HepG2 (cell line): ENCODE measurements around the gene C2. TPM values are rescaled to one million over a fixed set of nuclear protein-coding genes. Genes with fewer than 3 reads are reported as not detected.

Experiments used
- ATAC-seq: fragments of 200-7000 bp; cut with Tn5 transposase; 3 replicates; pipeline ENCODE4 v1.9.1; 2020; ENCODE audit warnings: mild to moderate bottlenecking, moderate library complexity
- BruUV-seq: library from RNA; stranded (reverse); fragments of 400-500 nt; replicated peaks from 2 replicates; lab custom pipeline; 2021; lab: Mats Ljungman, UMichigan
- CTCF ChIA-PET: fragments of 300-600 bp; formaldehyde crosslinking; extraction: SDS; loops from one replicate; lab custom pipeline; 2021; ENCODE audit warnings: low total read pairs, inconsistent platforms, low intra/inter-chr PET ratio; lab: Yijun Ruan, JAX
- POLR2A ChIA-PET: fragments of 350-600 bp; sonication (Branson Sonifier 250); formaldehyde crosslinking; loops from one replicate; lab custom pipeline; 2020; ENCODE audit warnings: antibody characterized with exemption, inconsistent platforms; lab: Yijun Ruan, JAX
- DNase-seq: peaks from one replicate; pipeline ENCODE4 v3.0.0-alpha.2; 2015; ENCODE audit warnings: low spot score
- FAIRE-seq: peaks from 3 replicates; lab custom pipeline; 2011; peaks lifted over from hg19 to GRCh38; lab: Jason Lieb, UNC
- H2AFZ ChIP-seq: one replicate; pipeline ENCODE4 v1.6.1; 2011; ENCODE audit warnings: low read length, inconsistent platforms
- H3K27ac ChIP-seq: fragments of 300-600 bp; 3 replicates; pipeline ENCODE4 v1.8.0; 2011; ENCODE audit warnings: mixed run types, mild to moderate bottlenecking, mixed read lengths, low read length, inconsistent platforms; ENCODE audit not compliant: insufficient read depth; ENCODE audit errors: extremely low read length
- H3K27me3 ChIP-seq, 2 experiments: fragments of 200-600 bp in 1 of 2; 2 replicates in 1 of 2; 3 replicates in 1 of 2; pipeline versions ENCODE4 v1.6.0 to v1.8.0; 2011; ENCODE audit warnings: low read length in 2 of 2, mild to moderate bottlenecking in 2 of 2, moderate library complexity in 2 of 2, inconsistent platforms in 1 of 2; ENCODE audit not compliant: insufficient read depth in 2 of 2, control insufficient read depth in 1 of 2
- H3K36me3 ChIP-seq, 2 experiments: fragments of 200-600 bp in 1 of 2; replicated peaks in 1 of 2; 2 replicates in 1 of 2; 3 replicates in 1 of 2; pipeline versions ENCODE4 v1.5.1 to v1.8.0; 2011; ENCODE audit warnings: low read length in 2 of 2, inconsistent platforms in 1 of 2; ENCODE audit not compliant: insufficient read depth in 2 of 2, control insufficient read depth in 1 of 2
- H3K4me1 ChIP-seq: 2 replicates; pipeline ENCODE4 v1.5.1; 2012; ENCODE audit warnings: low read length, inconsistent platforms; ENCODE audit not compliant: insufficient read depth
- H3K4me2 ChIP-seq: 2 replicates; pipeline ENCODE4 v1.6.0; 2011; ENCODE audit warnings: low read depth, low read length, inconsistent platforms
- H3K4me3 ChIP-seq, 3 experiments: fragments of 200-600 bp in 1 of 3; sonication (generic), shearing (Covaris generic) in 1 of 3; replicated peaks in 1 of 3; 2 replicates each; pipeline ENCODE4 v1.5.1; 2011 to 2016; ENCODE audit warnings: low read length in 3 of 3, inconsistent platforms in 2 of 3, low read depth in 2 of 3, mild to moderate bottlenecking in 2 of 3, control low read depth in 1 of 3, mixed read lengths in 1 of 3; ENCODE audit not compliant: insufficient read depth in 1 of 3
- H3K79me2 ChIP-seq: one replicate; pipeline ENCODE4 v1.6.1; 2011; ENCODE audit warnings: low read length, inconsistent platforms; ENCODE audit not compliant: insufficient read depth
- H3K9ac ChIP-seq: 2 replicates; pipeline ENCODE4 v1.6.0; 2011; ENCODE audit warnings: mild to moderate bottlenecking, low read depth, low read length, inconsistent platforms; ENCODE audit not compliant: insufficient read depth
- H3K9me3 ChIP-seq: 2 replicates; pipeline ENCODE4 v1.5.1; 2012; ENCODE audit warnings: mild to moderate bottlenecking, low read length
- H4K20me1 ChIP-seq: 2 replicates; pipeline ENCODE4 v1.6.0; 2011; ENCODE audit warnings: inconsistent platforms, mild to moderate bottlenecking, low read length, moderate library complexity; ENCODE audit not compliant: insufficient read depth
- ATF3 ChIP-seq: sonication (generic); formaldehyde crosslinking; IDR thresholded peaks from 2 replicates; pipeline ENCODE4 v1.4.0; 2020; ENCODE audit warnings: missing genetic modification reagents
- DNMT1 ChIP-seq: sonication (generic); formaldehyde crosslinking; IDR thresholded peaks from 2 replicates; pipeline ENCODE4 v1.5.1; 2020; ENCODE audit warnings: mild to moderate bottlenecking, missing genetic modification reagents
- ESRRA ChIP-seq: sonication (generic); formaldehyde crosslinking; IDR thresholded peaks from 2 replicates; pipeline ENCODE4 v1.5.1; 2020; ENCODE audit warnings: mild to moderate bottlenecking, low read depth, missing genetic modification reagents
- ETV5 ChIP-seq: IDR thresholded peaks from 2 replicates; pipeline ENCODE4 v1.6.1; 2018; ENCODE audit warnings: missing biosample characterization, missing genetic modification reagents, inconsistent platforms, borderline replicate concordance
- GRHL1 ChIP-seq: sonication (generic); formaldehyde crosslinking; conservative IDR thresholded peaks from 2 replicates; pipeline ENCODE4 v1.8.0; 2022; ENCODE audit warnings: missing genetic modification reagents
- JARID2 ChIP-seq: sonication (generic); formaldehyde crosslinking; IDR thresholded peaks from 2 replicates; pipeline ENCODE4 v1.8.1; 2023; ENCODE audit warnings: missing genetic modification reagents, inconsistent platforms; ENCODE audit not compliant: insufficient replicate concordance
- MAX ChIP-seq: IDR thresholded peaks from 2 replicates; pipeline ENCODE4 v1.6.1; 2012; ENCODE audit warnings: inconsistent platforms
- NR2C2 ChIP-seq: sonication (generic); formaldehyde crosslinking; IDR thresholded peaks from 2 replicates; pipeline ENCODE4 v1.4.0; 2020; ENCODE audit warnings: missing genetic modification reagents, mild to moderate bottlenecking, moderate library complexity, borderline replicate concordance
- PAWR ChIP-seq: sonication (generic); formaldehyde crosslinking; IDR thresholded peaks from 2 replicates; pipeline ENCODE4 v1.4.0; 2020; ENCODE audit warnings: missing genetic modification reagents, mild to moderate bottlenecking, borderline replicate concordance
- RAD21 ChIP-seq: fragments of 450-650 bp; formaldehyde crosslinking; IDR thresholded peaks from 2 replicates; pipeline ENCODE4 v1.5.0; 2020; ENCODE audit warnings: mild to moderate bottlenecking
- RARA ChIP-seq: IDR thresholded peaks from 2 replicates; pipeline ENCODE4 v1.6.1; 2016; ENCODE audit warnings: missing genetic modification reagents, missing compliant biosample characterization
- SIX4 ChIP-seq: sonication (generic); formaldehyde crosslinking; IDR thresholded peaks from 2 replicates; pipeline ENCODE4 v1.4.0; 2020; ENCODE audit warnings: missing genetic modification reagents
- SNAI1 ChIP-seq: sonication (generic); formaldehyde crosslinking; IDR thresholded peaks from 2 replicates; pipeline ENCODE4 v1.5.0; 2020; ENCODE audit warnings: mild to moderate bottlenecking, missing genetic modification reagents, borderline replicate concordance
- TERF1 ChIP-seq: sonication (generic); formaldehyde crosslinking; IDR thresholded peaks from 2 replicates; pipeline ENCODE4 v1.8.0; 2022; ENCODE audit warnings: mild to moderate bottlenecking, missing genetic modification reagents, moderate library complexity
- ZBTB7B ChIP-seq: sonication (generic); formaldehyde crosslinking; IDR thresholded peaks from 2 replicates; pipeline ENCODE4 v1.4.0; 2020; ENCODE audit warnings: missing genetic modification reagents
- ZHX1 ChIP-seq: sonication (generic); formaldehyde crosslinking; IDR thresholded peaks from 2 replicates; pipeline ENCODE4 v1.8.1; 2022; ENCODE audit warnings: low read depth, mild to moderate bottlenecking, missing genetic modification reagents
- ZMAT3 ChIP-seq: sonication (generic); formaldehyde crosslinking; conservative IDR thresholded peaks from 2 replicates; pipeline ENCODE4 v1.7.0; 2021; ENCODE audit warnings: missing genetic modification reagents
- ZNF451 ChIP-seq: sonication (generic); formaldehyde crosslinking; IDR thresholded peaks from 2 replicates; pipeline ENCODE4 v1.5.0; 2020; ENCODE audit warnings: mild to moderate bottlenecking, missing genetic modification reagents
- ZNF737 ChIP-seq: sonication (generic); formaldehyde crosslinking; IDR thresholded peaks from 2 replicates; pipeline ENCODE4 v1.5.0; 2020; ENCODE audit warnings: missing genetic modification reagents, mild to moderate bottlenecking, borderline replicate concordance
- WGBS: methylation state at CpG from one replicate; pipeline ENCODE4 v1.1.6; 2017; ENCODE audit warnings: low lambda C conversion rate; 5-methylcytosine and 5-hydroxymethylcytosine counted together
- in situ Hi-C: cut with HindIII; loops from 2 replicates; pipeline ENCODE4 v1.10.0; 2017; ENCODE audit warnings: low pct_unique_long_range_greater_than_20kb; ENCODE audit not compliant: extremely low pct_ligation_motif_present
- intact Hi-C: fragments of 100-400 bp; cut with micrococcal nuclease; formaldehyde crosslinking; loops from one replicate; pipeline ENCODE4 v1.10.0; 2022; ENCODE audit not compliant: unreplicated experiment
- polyA plus RNA-seq, 8 experiments: library from polyadenylated mRNA; depleted of rRNA in 3 of 8; stranded (reverse) in 7 of 8; unstranded in 1 of 8; fragments of >200 nt; fragmentation: Illumina TruSeq in 4 of 8; extraction: Trizol in 4 of 8; gene quantifications; 2 replicates each; pipeline versions ENCODE4 v1.2.1 to v1.2.3, GENCODE V29; 2011 to 2016; ENCODE audit warnings: low read depth in 4 of 8, missing spikeins in 1 of 8, mixed read lengths in 1 of 8; ENCODE audit not compliant: insufficient read depth in 1 of 8
- total RNA-seq, 5 experiments: library from RNA; depleted of rRNA; stranded (reverse); fragments of >200 nt; fragmentation: Illumina TruSeq; extraction: Trizol; gene quantifications; 2 replicates each; pipeline ENCODE4 v1.2.3, GENCODE V29; 2016; ENCODE audit warnings: low read depth in 1 of 5

The C2 gene
- total and polyA plus RNA-seq, 2 of the 13 experiments (the other 11 are each of a cell fraction or from before 2014, with no cell fraction given), result 165 to 307 TPM

GRCh38 chr6:31946370-31946885 lies 18.9 kb downstream of the C2 start:
- Histone ChIP-seq H3K9ac (peak overlapping the region; percentile 91), H2AFZ (no peak overlapping the region), H3K4me2 (peak overlapping the region; percentile 98), H3K4me3 (peak overlapping the region; percentile 59 to 90 (median 66)), H3K27ac (peak overlapping the region; percentile 91), H3K9me3 (no peaks in the 10 kb centered on the region), H3K36me3 (peaks cover 19 to 67% of the 10 kb centered on the region in 2 experiments), H3K4me1 (peaks cover 78% of the 10 kb centered on the region), H3K27me3 (no peaks in the 10 kb centered on the region; a peak in 1 of 5 replicates), H4K20me1 (no peaks in the 10 kb centered on the region), H3K79me2 (peaks cover 22% of the 10 kb centered on the region)
- POLR2A ChIA-PET, result interaction anchor here (0.5 to 5.1 kb wide), 34 partner anchors 10 to 1025 kb away, joined by 3 to 151 read pairs (median 6); partner anchors contain the start of genes APOM, C2, C6orf47 and CLIC1
- WGBS, result 8% methylated on average over 11 of the region's 11 CpGs
- CTCF ChIA-PET, result no interaction called here
- FAIRE-seq (no peak), ATAC-seq (peak; percentile 10), DNase-seq (no peak)
- TSS peak; percentile 65 for BruUV-seq
- intact Hi-C loops (no loop called here), in situ Hi-C loops (loop anchor here (5.0 kb wide), 1 partner anchor 44 kb away; the partner anchor contains the start of gene ZBTB12)
- TF ChIP-seq DNMT1 (CRISPR knock-in tag) (no peak), ESRRA (CRISPR knock-in tag) (peak; percentile 28; the same call in 1 of the 2 replicates), PAWR (CRISPR knock-in tag) (0 out of 2 replicates have a peak, but pooled peaks have one; percentile 9), NR2C2 (CRISPR knock-in tag) (no peak), ZBTB7B (no peak), GRHL1 (CRISPR knock-in tag) (no peak), ZMAT3 (CRISPR knock-in tag) (no peak), SIX4 (CRISPR knock-in tag) (no peak), ZHX1 (CRISPR knock-in tag) (no peak), ZNF451 (CRISPR knock-in tag) (no peak), ETV5 (no peak), MAX (no peak), SNAI1 (CRISPR knock-in tag) (peak; percentile 27; the same call in 1 of the 2 replicates), ZNF737 (0 out of 2 replicates have a peak, but pooled peaks have one; percentile 95), RARA (CRISPR knock-in tag) (no peak), ATF3 (CRISPR knock-in tag) (no peak), TERF1 (CRISPR knock-in tag) (no peak), RAD21 (CRISPR knock-in tag) (no peak), JARID2 (CRISPR knock-in tag) (no peak)
